ENCODE measurements around the gene IL17RB. TPM values are rescaled to one million over a fixed set of nuclear protein-coding genes. Genes with fewer than 3 reads are reported as not detected.

IL17RB gene
- total RNA-seq, 1 donor from 2014 or later, result 0.91 TPM

GRCh38 chr3:53806182-53807116, 39.9 kb upstream of the IL17RB start:
- intact Hi-C loops (cut with micrococcal nuclease), result no loop called here
- Mint-ChIP-seq H3K9me3 (no peaks in the 10 kb centered on the region), H3K27me3 (ENCODE audit: insufficient read depth) (no peaks in the 10 kb centered on the region), H3K27ac (no peak overlapping the region), H3K4me1 (ENCODE audit: low read depth) (peaks cover 5% of the 10 kb centered on the region), H3K36me3 (ENCODE audit: low read depth) (no peaks in the 10 kb centered on the region), H3K4me3 (no peak overlapping the region)
- DNase-seq (ENCODE audit: low spot score), result no peak

- Mint-ChIP-seq H3K27me3 (ENCODE audit: insufficient read depth) (no peaks in the 10 kb centered on the region), H3K9me3 (no peaks in the 10 kb centered on the region), H3K27ac (no peak overlapping the region), H3K36me3 (ENCODE audit: low read depth) (no peaks in the 10 kb centered on the region), H3K4me1 (ENCODE audit: low read depth) (peaks cover 5% of the 10 kb centered on the region), H3K4me3 (no peak overlapping the region)
- intact Hi-C loops (cut with micrococcal nuclease), result no loop called here
- no peak for DNase-seq (ENCODE audit: low spot score)
Observed at GRCh38 chr3:53807117-53807810, 39.1 kb upstream of the IL17RB start.

DNA sequence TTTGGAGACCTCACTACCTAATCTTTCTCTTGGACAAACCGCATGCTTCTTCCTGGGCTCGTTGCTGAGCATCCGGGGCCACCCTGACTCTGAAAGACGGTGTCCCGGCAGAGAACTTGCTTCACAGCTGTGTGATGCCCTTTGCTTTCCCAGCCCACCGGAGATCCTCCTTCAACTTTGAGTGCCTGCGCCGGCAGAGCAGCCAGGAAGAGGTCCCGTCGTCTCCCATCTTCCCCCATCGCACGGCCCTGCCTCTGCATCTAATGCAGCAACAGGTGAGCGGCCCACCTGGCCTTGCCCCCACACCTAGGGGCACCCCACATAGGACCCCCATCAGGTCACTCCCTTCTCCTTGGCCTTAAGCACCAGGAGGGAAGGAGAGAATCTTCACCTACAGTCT, 37.9 kb upstream of the IL17RB start:
- Mint-ChIP-seq H3K4me1 (ENCODE audit: low read depth) (peaks cover 5% of the 10 kb centered on the region), H3K36me3 (ENCODE audit: low read depth) (no peaks in the 10 kb centered on the region), H3K4me3 (no peak overlapping the region), H3K27ac (no peak overlapping the region), H3K27me3 (ENCODE audit: insufficient read depth) (no peaks in the 10 kb centered on the region), H3K9me3 (no peaks in the 10 kb centered on the region)
- DNase-seq (ENCODE audit: low spot score), result no peak
- intact Hi-C loops (cut with micrococcal nuclease), result no loop called here

GRCh38 chr3:53809267-53809666, 37.1 kb upstream of the IL17RB start:
- Mint-ChIP-seq H3K36me3 (ENCODE audit: low read depth) (no peaks in the 10 kb centered on the region), H3K27ac (no peak overlapping the region), H3K27me3 (ENCODE audit: insufficient read depth) (no peaks in the 10 kb centered on the region), H3K9me3 (no peaks in the 10 kb centered on the region), H3K4me1 (ENCODE audit: low read depth) (peaks cover 5% of the 10 kb centered on the region), H3K4me3 (no peak overlapping the region)
- no peak for DNase-seq (ENCODE audit: low spot score)
- intact Hi-C loops (cut with micrococcal nuclease), result no loop called here

- Mint-ChIP-seq H3K36me3 (ENCODE audit: low read depth) (no peaks in the 10 kb centered on the region), H3K27ac (no peak overlapping the region), H3K27me3 (ENCODE audit: insufficient read depth) (no peaks in the 10 kb centered on the region), H3K9me3 (no peaks in the 10 kb centered on the region), H3K4me1 (ENCODE audit: low read depth) (peaks cover 5% of the 10 kb centered on the region), H3K4me3 (no peak overlapping the region)
- no peak for DNase-seq (ENCODE audit: low spot score)
- intact Hi-C loops (cut with micrococcal nuclease), result no loop called here
Observed at GRCh38 chr3:53809764-53810400, 36.5 kb upstream of the IL17RB start.

DNA sequence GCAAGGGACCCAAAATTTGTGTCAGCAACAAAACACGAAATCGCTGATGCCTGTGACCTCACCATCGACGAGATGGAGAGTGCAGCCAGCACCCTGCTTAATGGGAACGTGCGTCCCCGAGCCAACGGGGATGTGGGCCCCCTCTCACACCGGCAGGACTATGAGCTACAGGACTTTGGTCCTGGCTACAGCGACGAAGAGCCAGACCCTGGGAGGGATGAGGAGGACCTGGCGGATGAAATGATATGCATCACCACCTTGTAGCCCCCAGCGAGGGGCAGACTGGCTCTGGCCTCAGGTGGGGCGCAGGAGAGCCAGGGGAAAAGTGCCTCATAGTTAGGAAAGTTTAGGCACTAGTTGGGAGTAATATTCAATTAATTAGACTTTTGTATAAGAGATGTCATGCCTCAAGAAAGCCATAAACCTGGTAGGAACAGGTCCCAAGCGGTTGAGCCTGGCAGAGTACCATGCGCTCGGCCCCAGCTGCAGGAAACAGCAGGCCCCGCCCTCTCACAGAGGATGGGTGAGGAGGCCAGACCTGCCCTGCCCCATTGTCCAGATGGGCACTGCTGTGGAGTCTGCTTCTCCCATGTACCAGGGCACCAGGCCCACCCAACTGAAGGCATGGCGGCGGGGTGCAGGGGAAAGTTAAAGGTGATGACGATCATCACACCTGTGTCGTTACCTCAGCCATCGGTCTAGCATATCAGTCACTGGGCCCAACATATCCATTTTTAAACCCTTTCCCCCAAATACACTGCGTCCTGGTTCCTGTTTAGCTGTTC, 35.0 kb upstream of the IL17RB start:
- peaks cover 5% of the 10 kb centered on the region for H3K4me1 Mint-ChIP-seq (ENCODE audit: low read depth)
- DNase-seq (ENCODE audit: low spot score), result no peak
- H3K4me3 Mint-ChIP-seq, result no peak overlapping the region
- H3K27me3 Mint-ChIP-seq (ENCODE audit: insufficient read depth), result peaks cover 2% of the 10 kb centered on the region
- no peaks in the 10 kb centered on the region for H3K36me3 Mint-ChIP-seq (ENCODE audit: low read depth)
- no peak overlapping the region for H3K27ac Mint-ChIP-seq
- intact Hi-C loops (cut with micrococcal nuclease), result no loop called here
- no peaks in the 10 kb centered on the region for H3K9me3 Mint-ChIP-seq

DNA sequence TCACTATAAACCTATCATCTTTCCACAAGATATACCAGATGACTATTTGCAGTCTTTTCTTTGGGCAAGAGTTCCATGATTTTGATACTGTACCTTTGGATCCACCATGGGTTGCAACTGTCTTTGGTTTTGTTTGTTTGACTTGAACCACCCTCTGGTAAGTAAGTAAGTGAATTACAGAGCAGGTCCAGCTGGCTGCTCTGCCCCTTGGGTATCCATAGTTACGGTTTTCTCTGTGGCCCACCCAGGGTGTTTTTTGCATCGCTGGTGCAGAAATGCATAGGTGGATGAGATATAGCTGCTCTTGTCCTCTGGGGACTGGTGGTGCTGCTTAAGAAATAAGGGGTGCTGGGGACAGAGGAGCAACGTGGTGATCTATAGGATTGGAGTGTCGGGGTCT, 33.9 kb upstream of the IL17RB start:
- H3K4me3 Mint-ChIP-seq, result no peak overlapping the region
- no peaks in the 10 kb centered on the region for H3K9me3 Mint-ChIP-seq
- H3K36me3 Mint-ChIP-seq (ENCODE audit: low read depth), result no peaks in the 10 kb centered on the region
- peaks cover 2% of the 10 kb centered on the region for H3K27me3 Mint-ChIP-seq (ENCODE audit: insufficient read depth)
- H3K4me1 Mint-ChIP-seq (ENCODE audit: low read depth), result no peaks in the 10 kb centered on the region
- intact Hi-C loops (cut with micrococcal nuclease), result no loop called here
- no peak for DNase-seq (ENCODE audit: low spot score)
- no peak overlapping the region for H3K27ac Mint-ChIP-seq

DNA sequence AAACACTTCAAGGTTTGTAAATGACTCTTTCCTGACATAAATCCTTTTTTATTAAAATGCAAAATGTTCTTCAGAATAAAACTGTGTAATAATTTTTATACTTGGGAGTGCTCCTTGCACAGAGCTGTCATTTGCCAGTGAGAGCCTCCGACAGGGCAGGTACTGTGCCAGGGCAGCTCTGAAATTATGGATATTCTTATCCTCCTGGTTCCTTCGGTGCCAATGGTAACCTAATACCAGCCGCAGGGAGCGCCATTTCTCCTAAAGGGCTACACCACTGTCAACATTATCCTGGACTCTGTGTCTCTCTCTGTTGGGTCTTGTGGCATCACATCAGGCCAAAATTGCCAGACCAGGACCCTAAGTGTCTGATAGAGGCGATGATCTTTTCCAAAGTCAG, 33.1 kb upstream of the IL17RB start:
- no peaks in the 10 kb centered on the region for H3K9me3 Mint-ChIP-seq
- no peak overlapping the region for H3K4me3 Mint-ChIP-seq
- intact Hi-C loops (cut with micrococcal nuclease), result no loop called here
- no peaks in the 10 kb centered on the region for H3K36me3 Mint-ChIP-seq (ENCODE audit: low read depth)
- H3K27me3 Mint-ChIP-seq (ENCODE audit: insufficient read depth), result peaks cover 2% of the 10 kb centered on the region
- DNase-seq (ENCODE audit: low spot score), result no peak
- H3K27ac Mint-ChIP-seq, result no peak overlapping the region
- peaks cover 5% of the 10 kb centered on the region for H3K4me1 Mint-ChIP-seq (ENCODE audit: low read depth)

GRCh38 chr3:53813876-53814275, 32.5 kb upstream of the IL17RB start:
- Mint-ChIP-seq H3K27me3 (ENCODE audit: insufficient read depth) (peaks cover 2% of the 10 kb centered on the region), H3K4me3 (no peak overlapping the region), H3K36me3 (ENCODE audit: low read depth) (no peaks in the 10 kb centered on the region), H3K27ac (no peak overlapping the region), H3K9me3 (no peaks in the 10 kb centered on the region), H3K4me1 (ENCODE audit: low read depth) (peaks cover 5% of the 10 kb centered on the region)
- no peak for DNase-seq (ENCODE audit: low spot score)
- intact Hi-C loops (cut with micrococcal nuclease), result no loop called here

- H3K27ac Mint-ChIP-seq, result no peak overlapping the region
- no peak for DNase-seq (ENCODE audit: low spot score)
- no peaks in the 10 kb centered on the region for H3K36me3 Mint-ChIP-seq (ENCODE audit: low read depth)
- intact Hi-C loops (cut with micrococcal nuclease), result no loop called here
- H3K4me1 Mint-ChIP-seq (ENCODE audit: low read depth), result peaks cover 5% of the 10 kb centered on the region
- no peak overlapping the region for H3K4me3 Mint-ChIP-seq
- H3K9me3 Mint-ChIP-seq, result no peaks in the 10 kb centered on the region
- peaks cover 2% of the 10 kb centered on the region for H3K27me3 Mint-ChIP-seq (ENCODE audit: insufficient read depth)
Observed at GRCh38 chr3:53815067-53815466, 31.3 kb upstream of the IL17RB start.

DNA sequence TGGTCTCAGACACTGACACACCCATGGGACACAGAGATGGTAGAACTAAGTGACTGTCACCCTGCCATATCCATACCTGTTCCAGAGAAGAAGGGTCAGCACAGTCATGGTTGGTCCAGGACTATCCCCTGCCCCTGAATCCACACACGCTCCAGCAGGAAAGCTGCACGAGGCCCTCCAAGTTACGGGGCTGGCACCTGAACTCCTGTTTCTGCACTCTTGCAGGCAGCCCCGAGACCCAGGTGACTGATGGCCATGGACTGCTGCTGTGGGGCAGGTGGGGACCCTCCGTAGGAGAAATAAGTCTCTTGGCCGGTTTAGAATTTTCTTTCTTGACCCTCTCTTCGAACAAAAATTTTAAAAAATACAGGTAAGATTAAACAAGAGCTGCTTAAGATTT, 30.7 kb upstream of the IL17RB start:
- Mint-ChIP-seq H3K27ac (no peak overlapping the region), H3K27me3 (ENCODE audit: insufficient read depth) (peaks cover 2% of the 10 kb centered on the region), H3K4me3 (no peak overlapping the region), H3K4me1 (ENCODE audit: low read depth) (peaks cover 5% of the 10 kb centered on the region), H3K36me3 (ENCODE audit: low read depth) (no peaks in the 10 kb centered on the region), H3K9me3 (no peaks in the 10 kb centered on the region)
- intact Hi-C loops (cut with micrococcal nuclease), result no loop called here
- DNase-seq (ENCODE audit: low spot score), result no peak

GRCh38 chr3:53816425-53816824, 29.9 kb upstream of the IL17RB start:
- intact Hi-C loops (cut with micrococcal nuclease), result no loop called here
- H3K4me1 Mint-ChIP-seq (ENCODE audit: low read depth), result peaks cover 5% of the 10 kb centered on the region
- H3K4me3 Mint-ChIP-seq, result no peak overlapping the region
- no peak overlapping the region for H3K27ac Mint-ChIP-seq
- no peak for DNase-seq (ENCODE audit: low spot score)
- no peaks in the 10 kb centered on the region for H3K9me3 Mint-ChIP-seq
- no peaks in the 10 kb centered on the region for H3K36me3 Mint-ChIP-seq (ENCODE audit: low read depth)
- H3K27me3 Mint-ChIP-seq (ENCODE audit: insufficient read depth), result peaks cover 2% of the 10 kb centered on the region
